CD4-positive, alpha-beta T cell treated with Interleukin-17A for 1 hour (primary cell): Measurements from ENCODE around the gene HDAC10.
"Not testable (repeated sequence)": the region's sequence is repeated elsewhere in the genome, so short reads cannot be mapped to it uniquely, and the experiment has no call there.

ENCODE experiments used
- DNase-seq: peaks from one replicate; pipeline ENCODE4 v3.0.0-alpha.2; 2020

Gene HDAC10

DNA sequence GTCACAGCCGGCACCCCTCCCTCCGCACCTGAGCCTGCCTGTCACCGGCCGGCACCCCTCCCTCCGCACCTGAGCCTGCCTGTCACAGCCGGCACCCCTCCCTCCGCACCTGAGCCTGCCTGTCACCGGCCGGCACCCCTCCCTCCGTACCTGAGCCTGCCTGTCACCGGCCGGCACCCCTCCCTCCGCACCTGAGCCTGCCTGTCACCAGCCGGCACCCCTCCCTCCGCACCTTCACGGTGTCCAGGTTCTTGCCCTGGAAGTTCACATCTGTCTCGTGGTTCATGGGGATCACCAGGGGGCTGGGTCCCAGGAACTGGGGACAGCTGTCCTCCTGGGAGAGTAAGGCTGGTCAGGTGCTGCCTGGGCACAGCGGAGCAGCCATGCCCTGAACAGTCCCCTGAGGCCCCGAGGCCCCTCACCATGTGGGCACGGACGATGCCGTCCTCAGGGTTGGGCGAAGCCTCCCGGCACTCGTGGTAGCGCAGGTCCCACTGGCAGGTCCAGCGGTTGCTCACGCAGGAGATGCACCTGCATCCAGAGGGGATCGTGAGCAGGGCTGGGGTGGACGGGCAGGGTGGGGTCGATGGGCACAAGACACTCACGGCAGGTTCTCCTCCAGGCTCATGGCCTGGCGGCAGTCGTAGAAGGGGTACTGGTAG, 34.6 kb upstream of the HDAC10 start:
- DNase-seq = no peak

- no peak for DNase-seq
These were observed 33.4 kb upstream of the HDAC10 start for GRCh38 chr22:50284479-50284878.

DNA sequence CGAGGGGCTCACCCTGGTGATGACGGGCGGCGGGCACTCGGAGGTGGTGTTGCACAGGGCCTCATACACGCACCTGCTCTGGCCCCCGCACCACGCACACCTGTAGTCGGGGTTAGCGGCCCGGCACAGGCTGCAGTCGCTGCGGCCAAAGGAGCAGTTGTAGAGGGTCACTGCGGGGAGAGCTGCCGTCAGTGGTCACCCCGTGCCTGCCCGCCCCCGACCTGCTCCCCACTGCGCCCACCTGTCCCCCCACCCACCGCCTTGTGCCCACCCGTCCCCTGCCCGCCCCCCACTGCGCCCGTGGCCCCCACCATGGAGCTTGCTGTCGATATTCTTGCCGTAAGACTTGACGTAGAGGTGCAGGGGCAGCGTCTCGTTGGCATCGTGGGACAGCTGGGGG, 32.8 kb upstream of the HDAC10 start:
- no peak for DNase-seq

DNA sequence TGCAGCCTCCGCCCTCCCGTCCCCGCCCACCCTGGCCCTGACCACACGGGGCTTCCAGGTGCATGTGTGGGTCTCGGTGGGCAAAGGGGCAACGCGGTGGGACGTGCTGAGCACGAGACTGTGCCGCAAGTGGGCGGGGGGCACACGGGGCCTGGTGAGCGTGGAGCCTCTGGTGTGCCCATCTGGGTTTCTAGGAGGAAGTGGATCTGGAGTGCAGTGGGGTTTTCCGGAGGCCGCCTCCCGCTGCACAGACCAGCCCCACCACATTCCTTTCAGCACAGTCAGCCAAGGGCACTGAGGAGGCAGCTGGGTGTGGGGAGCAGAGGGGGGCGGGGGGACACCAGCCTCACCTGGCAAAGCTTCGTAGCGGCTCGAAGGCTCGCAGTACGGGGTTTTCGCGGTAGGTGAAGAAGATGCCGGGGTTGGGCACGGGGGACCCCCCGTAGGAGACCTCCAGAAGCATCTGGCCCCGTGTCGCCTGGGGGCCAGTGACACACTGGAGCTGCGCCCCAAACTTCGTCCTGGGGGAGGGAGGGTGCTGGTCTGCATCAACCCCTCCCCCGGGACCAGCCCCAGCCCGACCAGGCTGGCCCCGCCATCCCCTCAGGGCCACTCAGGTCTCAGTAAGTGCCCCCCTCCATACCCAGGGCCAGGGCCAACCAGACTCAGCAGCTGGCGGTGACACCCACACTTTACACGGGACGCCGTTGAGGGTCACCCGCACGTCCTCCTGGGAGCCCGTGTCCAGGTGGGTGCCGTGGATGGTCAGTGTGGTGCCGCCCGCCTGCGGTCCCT, 31.5 kb upstream of the HDAC10 start:
- no peak for DNase-seq

DNA sequence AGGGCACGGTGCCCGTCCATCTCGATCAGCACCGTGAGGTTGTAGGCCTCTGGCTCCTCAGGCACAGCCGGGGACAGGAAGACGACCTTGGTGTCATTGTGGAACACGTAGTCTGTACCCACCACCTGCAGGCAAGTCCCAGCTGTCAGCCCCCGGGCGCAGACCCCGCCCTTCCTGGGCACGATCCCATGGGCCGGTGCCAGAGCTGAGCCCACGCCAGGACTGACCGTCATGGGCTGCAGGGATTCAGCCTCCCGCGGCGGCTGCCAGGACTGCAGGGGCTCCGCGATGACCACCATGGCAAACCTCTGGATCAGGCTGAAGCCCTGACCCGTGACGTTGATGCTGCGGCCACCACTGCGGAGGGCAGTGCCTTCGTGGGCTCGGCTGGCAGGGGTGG, 30.9 kb upstream of the HDAC10 start:
- no peak for DNase-seq

- DNase-seq = no peak
These were observed 30.3 kb upstream of the HDAC10 start for GRCh38 chr22:50281384-50281760.

- no peak for DNase-seq
These were observed 29.8 kb upstream of the HDAC10 start for GRCh38 chr22:50280708-50281383.

DNA sequence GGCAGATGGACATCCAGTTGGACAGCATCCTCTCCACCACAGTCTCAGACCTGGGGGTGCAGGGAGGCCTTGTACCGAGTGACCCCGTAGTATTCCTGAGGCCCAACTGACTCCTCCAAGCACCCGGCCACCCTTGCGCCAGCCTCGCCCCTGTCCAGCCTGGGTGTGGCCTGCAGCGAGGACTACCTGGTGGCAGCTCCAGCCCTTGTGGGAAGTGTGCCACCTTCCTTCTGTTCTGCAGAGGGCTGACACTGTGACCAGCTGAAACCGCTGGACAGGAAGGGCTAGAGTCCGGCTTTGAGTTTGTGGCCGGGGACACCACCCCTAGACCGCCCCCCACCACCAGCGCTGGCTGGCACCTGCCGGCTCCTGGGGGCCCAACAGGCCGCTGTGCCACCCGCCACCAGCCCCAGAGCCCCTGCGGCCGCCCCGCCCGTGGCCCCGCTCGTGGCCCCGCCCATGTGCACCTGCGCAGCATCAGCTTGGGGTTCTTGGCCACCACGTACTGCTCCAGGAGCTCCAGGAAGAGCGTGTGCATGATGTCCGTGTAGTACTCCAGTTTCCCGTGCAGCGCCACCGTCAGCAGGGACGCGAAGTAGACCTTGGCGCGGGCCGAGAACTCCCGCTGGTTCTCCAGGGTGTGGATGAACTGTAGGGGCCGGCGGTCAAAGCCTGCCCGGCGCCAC, 29.1 kb upstream of the HDAC10 start:
- DNase-seq = no peak

DNA sequence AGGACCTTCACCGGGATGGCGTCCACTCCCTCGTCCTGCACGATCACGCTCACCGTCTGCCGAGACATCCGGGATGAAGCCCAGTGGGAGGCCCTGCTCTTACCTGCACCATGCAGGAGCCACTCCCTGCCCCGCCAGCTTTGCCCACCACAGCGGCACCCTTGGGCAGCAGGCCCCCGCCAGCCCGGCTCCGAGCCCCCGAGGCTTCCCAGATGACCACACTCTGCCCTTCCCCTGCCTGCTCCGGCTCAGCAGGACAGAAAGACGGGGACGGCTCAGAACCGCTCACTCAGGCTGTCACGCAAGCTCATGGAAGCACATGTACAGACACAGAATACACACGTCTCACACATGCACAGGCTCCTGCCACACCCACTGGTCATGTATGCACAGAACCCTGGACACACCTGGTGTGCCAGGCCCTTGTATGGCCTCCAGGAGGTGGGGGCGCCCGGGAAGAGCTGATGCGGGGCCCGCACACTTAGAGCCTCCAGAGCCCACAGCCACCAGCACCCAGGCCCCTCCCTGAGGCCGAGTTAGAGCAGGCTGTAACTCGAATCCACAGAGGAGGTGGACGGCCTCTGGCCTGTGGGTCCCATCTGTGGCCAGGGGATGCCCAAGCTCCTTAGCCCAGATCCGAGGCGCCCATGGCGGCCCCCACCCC, 28.0 kb upstream of the HDAC10 start:
- DNase-seq = no peak

DNA sequence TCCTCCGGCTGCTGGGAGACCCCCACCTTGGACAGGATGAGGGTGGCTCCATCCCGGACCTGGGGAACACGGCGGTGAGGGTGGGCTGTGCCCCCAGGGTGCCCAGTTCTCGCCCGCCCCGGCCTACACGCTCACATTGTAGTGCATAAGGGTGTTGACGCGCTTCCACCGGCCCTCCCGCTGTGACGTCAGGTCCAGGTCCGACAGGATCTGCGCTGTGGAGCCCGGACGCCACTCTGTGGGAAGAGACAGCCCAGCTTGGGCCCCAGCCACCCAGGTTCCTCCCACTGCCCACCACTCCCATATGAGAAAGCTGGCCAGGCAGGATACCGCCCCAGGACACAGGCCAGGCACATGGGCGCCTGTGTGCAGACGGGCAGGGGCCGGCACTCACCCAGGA, 27.4 kb upstream of the HDAC10 start:
- DNase-seq = no peak

- no peak for DNase-seq
These were observed 26.7 kb upstream of the HDAC10 start for GRCh38 chr22:50277761-50278160.

GRCh38 chr22:50276143-50276542, 25.1 kb upstream of the HDAC10 start:
- DNase-seq = peak; percentile 67

DNA sequence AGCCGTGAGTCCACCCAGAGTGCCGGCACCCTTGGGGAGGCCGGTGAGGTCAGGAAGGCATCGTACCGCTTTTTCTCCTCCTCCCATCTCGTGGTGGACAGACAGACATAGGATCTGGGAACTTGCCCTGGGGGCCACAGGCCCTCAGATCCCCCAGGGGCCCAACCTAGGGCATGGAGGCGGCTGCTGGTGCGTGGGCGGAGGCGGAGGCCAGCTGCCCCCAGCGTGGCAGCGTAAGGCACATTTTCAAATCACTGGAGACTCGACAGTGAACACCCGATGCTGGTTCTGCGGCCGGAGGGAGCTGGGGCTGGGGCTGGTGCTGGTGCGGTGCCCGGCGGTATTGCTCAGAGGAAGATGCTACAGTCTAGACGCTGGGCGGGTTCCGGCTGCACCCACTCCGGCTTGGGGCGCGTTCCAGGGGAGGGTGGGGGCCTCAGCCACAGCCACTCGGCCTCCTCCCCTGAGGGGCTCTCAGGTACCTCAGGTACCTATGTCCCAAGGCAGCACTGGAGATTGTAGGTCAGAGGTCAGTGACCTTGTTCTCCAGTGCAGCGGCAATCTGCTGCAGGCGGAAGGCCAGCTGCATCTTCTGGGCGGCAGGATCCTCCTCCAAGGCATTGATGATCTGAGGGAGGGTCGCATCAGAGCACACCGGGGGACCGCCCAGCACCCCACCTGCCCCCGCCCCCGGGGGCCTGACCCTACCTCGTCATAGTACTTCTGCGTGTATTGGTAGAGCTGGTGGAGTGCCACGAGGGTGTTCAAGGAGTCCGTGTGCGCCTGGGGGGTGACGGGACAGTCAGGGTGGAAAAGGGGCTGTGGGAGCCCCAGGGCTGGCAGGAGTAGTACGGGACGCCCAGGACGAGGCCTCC, 24.4 kb upstream of the HDAC10 start:
- no peak for DNase-seq

GRCh38 chr22:50274771-50275170, 23.7 kb upstream of the HDAC10 start:
- no peak for DNase-seq

DNA sequence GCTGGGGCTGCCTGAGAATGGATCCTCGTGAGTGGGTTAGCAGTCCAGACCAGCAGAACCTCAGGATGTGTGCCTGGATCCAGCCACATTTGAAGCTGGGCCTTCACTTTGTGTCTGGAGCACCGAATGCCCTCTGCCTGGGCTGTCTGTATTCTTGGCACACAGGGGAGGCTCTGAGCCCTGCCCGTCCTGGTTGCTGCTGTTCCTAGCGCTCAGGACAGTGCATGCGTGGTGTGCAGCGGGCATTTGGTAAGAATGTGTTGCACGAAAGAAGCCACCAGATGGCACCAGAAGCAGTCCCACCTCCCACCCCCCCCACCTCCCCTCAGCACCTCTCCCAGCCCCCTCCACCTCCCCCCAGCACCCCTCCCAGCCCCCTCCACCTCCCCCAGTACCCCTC, 23.2 kb upstream of the HDAC10 start:
- DNase-seq = peak; percentile 59

GRCh38 chr22:50273781-50274180, 22.7 kb upstream of the HDAC10 start:
- not testable (repeated sequence) for DNase-seq

GRCh38 chr22:50273352-50273751, 22.3 kb upstream of the HDAC10 start:
- DNase-seq = not testable (repeated sequence)

DNA sequence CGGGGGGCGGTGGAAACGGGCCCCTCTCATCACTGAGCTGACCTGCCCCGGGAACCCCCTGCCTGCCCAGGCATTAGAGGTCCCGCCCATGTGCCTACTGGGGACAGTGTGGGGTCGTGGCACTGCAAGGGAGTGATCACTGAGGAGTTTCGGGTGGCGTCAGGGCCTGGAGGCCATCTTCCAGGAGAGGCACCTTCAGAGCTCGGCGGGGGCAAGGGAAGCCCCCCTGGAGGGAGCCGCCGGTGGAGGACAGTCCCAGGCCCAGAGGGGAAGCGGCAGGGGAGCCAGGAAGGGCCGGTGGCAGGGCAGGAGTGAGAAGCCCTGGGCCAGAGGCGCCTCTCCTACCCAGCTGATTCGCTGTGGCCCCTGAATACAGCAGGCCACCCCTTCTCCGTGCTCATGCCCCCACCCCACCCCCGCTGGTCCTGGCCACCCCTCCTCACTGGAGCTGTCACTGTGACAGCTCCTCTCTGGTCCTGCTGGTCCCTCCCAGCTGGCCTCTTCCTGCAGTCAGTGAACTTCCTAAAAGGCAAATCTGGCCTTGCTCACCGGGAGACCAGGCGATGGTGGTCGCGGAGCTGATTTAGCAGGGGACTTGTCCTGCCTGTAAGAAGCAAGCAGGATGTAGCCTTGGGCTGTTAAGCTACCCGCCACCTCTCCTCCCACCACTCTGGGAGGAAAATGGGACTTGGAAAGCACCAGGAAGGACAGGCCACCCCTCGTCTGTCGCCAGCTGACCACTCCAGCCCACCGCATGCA, 21.2 kb upstream of the HDAC10 start:
- DNase-seq = no peak

- DNase-seq = peak; percentile 70
These were observed 20.5 kb upstream of the HDAC10 start for GRCh38 chr22:50271519-50271970.

DNA sequence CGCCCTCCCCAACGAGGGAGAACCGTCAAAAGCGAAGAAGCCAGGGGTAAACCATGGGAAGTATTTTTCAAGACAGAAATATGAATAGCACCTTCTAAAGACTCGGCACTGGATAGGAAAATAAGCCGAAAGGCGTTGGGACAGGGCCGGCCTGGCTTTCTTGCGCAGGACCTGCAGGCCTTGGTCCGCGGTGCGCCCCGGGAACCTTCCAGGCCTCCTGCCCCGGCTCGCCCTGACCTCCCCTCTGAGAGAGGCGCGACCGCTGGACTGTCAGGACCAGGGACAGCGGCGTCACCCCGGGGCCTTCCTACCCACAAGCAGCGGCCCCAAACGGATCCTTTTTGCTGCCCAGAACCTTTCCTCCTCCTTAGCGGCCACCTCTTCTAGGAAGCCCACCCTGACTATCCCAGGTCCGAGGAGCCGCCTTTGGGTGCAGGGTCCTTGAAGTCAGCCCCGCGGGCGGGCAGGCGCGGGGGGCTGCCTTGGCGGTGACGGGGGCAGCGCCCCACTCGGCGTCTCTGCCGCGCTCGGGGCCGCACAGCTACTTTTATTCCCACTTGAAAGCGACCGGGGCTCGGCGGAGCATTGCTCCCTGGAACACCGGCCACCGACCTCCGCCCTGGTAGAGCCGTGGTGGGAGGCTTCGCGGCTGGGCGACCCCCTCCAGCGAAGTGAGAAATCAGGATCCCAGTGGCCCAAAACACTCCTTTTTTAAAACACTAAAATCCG, 19.8 kb upstream of the HDAC10 start:
- peak; percentile 72 for DNase-seq
